Liver (tissue), 3 donors: ENCODE data around the gene ANKRD27.
"Not testable (repeated sequence)": the region's sequence is repeated elsewhere in the genome, so short reads cannot be mapped to it uniquely, and the experiment has no call there.

Experiments used
- CTCF ChIP-seq: fragments of 150-350 bp; IDR thresholded peaks from 2 replicates; pipeline ENCODE4 v1.5.1; 2017; ENCODE audit warnings: improper control_type of control experiment, low read depth, low read length; ENCODE audit not compliant: missing input control
- GABPA ChIP-seq, 2 donors: IDR thresholded peaks in 1 of 2; conservative IDR thresholded peaks in 1 of 2; 2 replicates each; pipeline ENCODE4 v1.6.1; 2016; ENCODE audit warnings: antibody characterized with exemption in 2 of 2, mild to moderate bottlenecking in 1 of 2, moderate library complexity in 1 of 2
- MAX ChIP-seq: IDR thresholded peaks from 2 replicates; pipeline ENCODE4 v1.6.1; 2016; ENCODE audit warnings: antibody characterized with exemption
- RAD21 ChIP-seq, 2 donors: IDR thresholded peaks; 2 replicates each; pipeline ENCODE4 v1.6.1; 2016; ENCODE audit warnings: antibody characterized with exemption in 2 of 2, mild to moderate bottlenecking in 2 of 2
- REST ChIP-seq: IDR thresholded peaks from 2 replicates; pipeline ENCODE4 v1.6.1; 2016; ENCODE audit warnings: antibody characterized with exemption, mild to moderate bottlenecking
- TAF1 ChIP-seq: conservative IDR thresholded peaks from 2 replicates; pipeline ENCODE4 v1.6.1; 2016; ENCODE audit warnings: antibody characterized with exemption, mild to moderate bottlenecking
- YY1 ChIP-seq: IDR thresholded peaks from 2 replicates; pipeline ENCODE4 v1.6.1; 2016; ENCODE audit warnings: antibody characterized with exemption, mild to moderate bottlenecking
- donor health status: healthy.
- donor health status: healthy.

- not testable (repeated sequence) for TF ChIP-seq MAX; TAF1; CTCF; GABPA (IDR thresholded peaks at IDR 0.05 in 1 of 2, conservative IDR thresholded peaks at IDR 0.05 in 1 of 2); YY1; REST; RAD21 (IDR thresholded peaks at IDR 0.05)
These were observed 25.1 kb upstream of the ANKRD27 start for GRCh38 chr19:32700129-32700528.
